Cardiac muscle cell (in vitro differentiated cells and primary cell): ENCODE data around the gene PELI2. TPM values are rescaled to one million over a fixed set of nuclear protein-coding genes. Genes with fewer than 3 reads are reported as not detected.

Source experiments
- DNase-seq, 2 donors: peaks; one replicate each; pipeline versions ENCODE4 v3.0.0 to v3.0.0-alpha.2; 2010 to 2017; ENCODE audit warnings: low read depth in 1 of 2, low spot score in 1 of 2
- H3K27ac ChIP-seq: fragments of 200-600 bp; sonication (generic); 2 replicates; pipeline ENCODE4 v1.5.1; 2016
- H3K27me3 ChIP-seq: fragments of 200-600 bp; sonication (generic); 2 replicates; pipeline ENCODE4 v1.6.0; 2016; ENCODE audit warnings: control low read depth
- H3K36me3 ChIP-seq: fragments of 200-600 bp; sonication (generic); 2 replicates; pipeline ENCODE4 v1.5.1; 2016; ENCODE audit warnings: control low read depth
- H3K4me1 ChIP-seq: fragments of 200-600 bp; sonication (generic); 2 replicates; pipeline ENCODE4 v1.8.1; 2017; ENCODE audit warnings: low read depth, mild to moderate bottlenecking, mixed run types
- H3K4me3 ChIP-seq: fragments of 200-600 bp; sonication (generic); 2 replicates; pipeline ENCODE4 v1.5.1; 2016; ENCODE audit warnings: mild to moderate bottlenecking
- H3K9me3 ChIP-seq: fragments of 200-600 bp; sonication (generic); 2 replicates; pipeline ENCODE4 v1.5.1; 2017; ENCODE audit warnings: low read depth, mild to moderate bottlenecking, control low read depth
- polyA plus RNA-seq: library from polyadenylated mRNA; unstranded; fragments of >200 nt; fragmentation: Nextera tagmentation; extraction: Ambion mirVana; gene quantifications from 2 replicates; pipeline ENCODE4 v1.2.1, GENCODE V29; 2016
- total RNA-seq: library from RNA; depleted of rRNA; stranded (reverse); fragments of >200 nt; gene quantifications from 2 replicates; pipeline ENCODE4 v1.2.3, GENCODE V29; 2016
- TF ChIP-seq, protein P1 (sequence below): IDR thresholded peaks from 2 replicates; pipeline ENCODE4 v1.5.1; 2012; ENCODE audit warnings: low read depth, mild to moderate bottlenecking, low read length

The PELI2 gene
- total and polyA plus RNA-seq, 2 experiments from 2014 or later, result 1.7 to 4.9 TPM

DNA sequence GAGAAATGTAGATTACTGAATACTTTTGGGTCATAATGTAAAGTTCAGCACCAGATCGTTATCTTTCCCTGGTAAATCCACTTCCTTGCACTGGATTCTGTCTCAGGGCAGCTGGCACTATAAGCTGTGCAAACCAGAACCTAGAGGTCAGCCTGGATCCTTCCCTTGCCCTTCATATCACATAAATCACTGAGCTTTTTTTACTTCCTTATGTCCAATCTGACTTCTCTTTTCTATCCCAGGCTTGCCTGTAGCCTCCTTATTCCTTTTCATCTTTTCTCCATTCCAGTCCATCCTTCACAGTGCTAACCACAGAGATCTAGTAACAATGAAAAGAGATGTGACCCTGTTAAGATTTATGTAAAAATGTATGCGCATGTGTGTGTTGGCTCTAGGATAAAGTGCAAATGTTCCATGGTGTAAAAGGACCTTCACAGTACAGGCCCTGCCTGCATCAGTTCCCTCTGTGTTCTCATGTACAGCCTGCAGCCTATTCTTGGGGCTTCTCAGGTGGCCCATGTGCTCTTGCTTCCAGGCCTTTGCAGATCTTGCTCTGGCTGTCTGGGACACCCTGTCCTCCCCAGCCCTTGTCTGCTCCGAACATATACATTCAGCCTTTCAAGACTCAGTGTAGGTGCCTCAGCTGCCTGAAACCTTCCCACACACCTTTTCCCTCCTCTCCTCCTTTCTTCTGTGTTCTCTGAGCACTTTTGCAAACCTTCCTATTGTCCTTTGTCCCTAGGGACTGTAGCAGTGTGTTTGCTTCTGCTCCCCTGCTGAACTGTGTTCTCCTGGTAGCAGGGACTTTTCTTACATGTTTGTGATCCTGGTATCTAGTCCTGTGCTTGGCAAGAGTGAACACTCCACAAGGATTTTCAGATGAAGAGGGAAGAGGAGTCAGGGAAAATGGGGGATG lies 30.0 kb downstream of the PELI2 start:
- H3K27me3 ChIP-seq, result no peaks in the 10 kb centered on the region
- H3K4me3 ChIP-seq, result no peak overlapping the region
- H3K36me3 ChIP-seq, result no peaks in the 10 kb centered on the region
- no peaks in the 10 kb centered on the region for H3K9me3 ChIP-seq
- no peaks in the 10 kb centered on the region for H3K4me1 ChIP-seq
- TF ChIP-seq, protein P1, sequence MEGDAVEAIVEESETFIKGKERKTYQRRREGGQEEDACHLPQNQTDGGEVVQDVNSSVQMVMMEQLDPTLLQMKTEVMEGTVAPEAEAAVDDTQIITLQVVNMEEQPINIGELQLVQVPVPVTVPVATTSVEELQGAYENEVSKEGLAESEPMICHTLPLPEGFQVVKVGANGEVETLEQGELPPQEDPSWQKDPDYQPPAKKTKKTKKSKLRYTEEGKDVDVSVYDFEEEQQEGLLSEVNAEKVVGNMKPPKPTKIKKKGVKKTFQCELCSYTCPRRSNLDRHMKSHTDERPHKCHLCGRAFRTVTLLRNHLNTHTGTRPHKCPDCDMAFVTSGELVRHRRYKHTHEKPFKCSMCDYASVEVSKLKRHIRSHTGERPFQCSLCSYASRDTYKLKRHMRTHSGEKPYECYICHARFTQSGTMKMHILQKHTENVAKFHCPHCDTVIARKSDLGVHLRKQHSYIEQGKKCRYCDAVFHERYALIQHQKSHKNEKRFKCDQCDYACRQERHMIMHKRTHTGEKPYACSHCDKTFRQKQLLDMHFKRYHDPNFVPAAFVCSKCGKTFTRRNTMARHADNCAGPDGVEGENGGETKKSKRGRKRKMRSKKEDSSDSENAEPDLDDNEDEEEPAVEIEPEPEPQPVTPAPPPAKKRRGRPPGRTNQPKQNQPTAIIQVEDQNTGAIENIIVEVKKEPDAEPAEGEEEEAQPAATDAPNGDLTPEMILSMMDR, result no peak
- no peak for DNase-seq
- no peak overlapping the region for H3K27ac ChIP-seq

DNA sequence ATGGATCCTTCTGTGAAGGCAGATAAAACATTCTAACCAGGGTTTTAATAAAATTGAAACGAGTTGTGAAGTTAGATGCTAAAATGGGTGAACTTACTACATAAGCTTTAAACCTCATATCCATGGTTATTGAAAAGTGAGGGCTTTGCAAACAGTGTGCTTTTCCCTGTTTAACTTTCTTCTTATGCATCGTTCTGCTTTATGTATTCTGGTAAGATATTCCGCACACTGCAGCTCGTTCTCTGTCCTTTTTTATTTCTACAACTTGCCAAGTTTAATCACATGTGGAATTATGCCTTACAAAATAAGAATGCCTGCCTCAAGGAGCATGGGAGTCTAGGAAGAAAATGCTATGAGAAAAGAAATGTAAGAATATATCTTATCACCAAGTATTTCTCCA lies 30.9 kb downstream of the PELI2 start:
- H3K4me1 ChIP-seq, result no peaks in the 10 kb centered on the region
- no peaks in the 10 kb centered on the region for H3K9me3 ChIP-seq
- H3K36me3 ChIP-seq, result no peaks in the 10 kb centered on the region
- TF ChIP-seq, protein P1, result no peak
- H3K27ac ChIP-seq, result no peak overlapping the region
- no peaks in the 10 kb centered on the region for H3K27me3 ChIP-seq
- H3K4me3 ChIP-seq, result no peak overlapping the region
- no peak for DNase-seq

DNA sequence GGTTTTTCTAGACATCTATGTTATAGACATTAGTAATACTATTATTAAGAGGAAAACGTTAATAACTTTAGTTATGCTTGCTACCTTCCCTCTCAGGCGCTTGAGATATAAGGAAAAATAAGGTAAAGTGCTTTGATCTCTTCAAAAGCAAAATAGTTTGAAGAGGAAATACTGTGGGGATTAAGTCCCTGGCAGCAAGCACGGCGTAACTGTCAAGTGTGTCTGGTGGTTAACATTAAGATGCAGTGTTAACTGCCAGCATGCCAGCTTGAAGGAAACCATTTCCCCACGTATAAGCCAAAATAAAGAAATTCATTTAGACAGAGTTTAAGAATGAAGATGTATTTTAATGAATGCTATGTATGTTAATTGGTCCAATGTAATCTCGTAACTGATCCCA lies 31.8 kb downstream of the PELI2 start:
- Histone ChIP-seq H3K36me3 (no peaks in the 10 kb centered on the region), H3K9me3 (no peaks in the 10 kb centered on the region), H3K27ac (no peak overlapping the region), H3K27me3 (no peaks in the 10 kb centered on the region), H3K4me1 (no peaks in the 10 kb centered on the region), H3K4me3 (no peak overlapping the region)
- DNase-seq, result no peak
- TF ChIP-seq, protein P1, result no peak

DNA sequence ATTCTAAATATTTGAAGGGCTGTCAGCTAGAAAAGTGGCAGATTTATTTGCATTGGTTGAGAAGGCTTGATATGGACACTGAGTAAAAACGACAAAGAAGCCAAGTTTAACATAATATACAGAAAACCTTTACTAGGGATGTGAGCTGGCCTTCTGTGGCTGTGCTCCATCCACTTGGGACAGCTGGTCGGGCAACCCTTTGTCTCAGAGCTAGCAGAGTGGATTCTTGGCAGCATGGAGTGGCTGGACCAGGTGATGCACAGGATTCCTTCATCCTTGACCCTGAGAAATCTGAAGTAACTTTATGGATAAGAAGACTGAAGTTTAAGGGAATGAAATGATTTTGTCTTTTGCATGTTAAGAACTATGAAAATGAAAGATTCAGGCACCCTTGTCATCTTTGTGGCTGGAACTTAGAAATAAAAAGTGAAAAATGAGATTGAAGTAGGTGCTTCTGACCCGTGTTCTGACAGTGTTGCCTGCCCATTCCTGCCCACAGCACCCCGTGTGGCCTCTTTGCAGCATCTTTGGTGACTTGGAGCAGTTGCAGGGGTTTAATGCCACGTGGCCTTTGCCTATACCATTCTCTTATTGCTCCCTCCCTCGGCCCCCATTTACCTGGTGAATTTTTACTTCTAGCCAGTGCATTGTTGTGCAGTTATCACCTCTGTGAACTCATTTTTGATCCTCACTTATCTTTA lies 32.6 kb downstream of the PELI2 start:
- Histone ChIP-seq H3K36me3 (no peaks in the 10 kb centered on the region), H3K9me3 (no peaks in the 10 kb centered on the region), H3K27ac (no peak overlapping the region), H3K4me3 (no peak overlapping the region), H3K27me3 (no peaks in the 10 kb centered on the region), H3K4me1 (no peaks in the 10 kb centered on the region)
- no peak for DNase-seq
- TF ChIP-seq, protein P1, result no peak

DNA sequence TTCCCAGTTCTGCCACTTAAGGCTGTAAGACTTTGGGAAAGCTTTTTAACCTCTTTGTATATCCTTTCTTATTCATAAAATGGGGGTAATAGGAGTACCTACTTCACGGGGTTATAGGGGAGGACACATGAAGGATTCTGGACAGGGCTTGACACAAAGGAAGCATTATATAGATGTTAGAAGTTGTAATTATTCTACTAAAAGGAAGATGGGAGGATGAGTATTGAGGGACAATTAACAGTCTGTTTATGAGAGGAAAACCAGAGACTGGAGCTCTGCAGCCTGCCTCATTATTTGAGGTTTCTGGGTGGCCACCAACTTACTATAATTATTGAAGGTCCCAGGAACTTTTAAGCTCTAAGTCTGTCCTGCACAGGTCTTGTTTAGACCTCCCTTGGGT lies 34.0 kb downstream of the PELI2 start:
- no peak for DNase-seq
- H3K27me3 ChIP-seq, result no peaks in the 10 kb centered on the region
- H3K9me3 ChIP-seq, result no peaks in the 10 kb centered on the region
- H3K4me3 ChIP-seq, result no peak overlapping the region
- H3K27ac ChIP-seq, result no peak overlapping the region
- H3K36me3 ChIP-seq, result no peaks in the 10 kb centered on the region
- TF ChIP-seq, protein P1, result no peak
- no peaks in the 10 kb centered on the region for H3K4me1 ChIP-seq
